Stimulated activated CD8-positive, alpha-beta memory T cell treated with anti-CD3 and anti-CD28 coated beads, Interleukin-15, amount 100 ng/mL, for 48 hours (primary cell): Measurements from ENCODE around the gene RAB6B.
A peak's percentile ranks its signal among the peaks of the same experiment; 100 is the strongest.

Experiments
- DNase-seq, 2 donors: peaks; one replicate each; pipeline ENCODE4 v3.0.0-alpha.2; 2020; ENCODE audit warnings: low read depth in 2 of 2

Gene RAB6B

DNA sequence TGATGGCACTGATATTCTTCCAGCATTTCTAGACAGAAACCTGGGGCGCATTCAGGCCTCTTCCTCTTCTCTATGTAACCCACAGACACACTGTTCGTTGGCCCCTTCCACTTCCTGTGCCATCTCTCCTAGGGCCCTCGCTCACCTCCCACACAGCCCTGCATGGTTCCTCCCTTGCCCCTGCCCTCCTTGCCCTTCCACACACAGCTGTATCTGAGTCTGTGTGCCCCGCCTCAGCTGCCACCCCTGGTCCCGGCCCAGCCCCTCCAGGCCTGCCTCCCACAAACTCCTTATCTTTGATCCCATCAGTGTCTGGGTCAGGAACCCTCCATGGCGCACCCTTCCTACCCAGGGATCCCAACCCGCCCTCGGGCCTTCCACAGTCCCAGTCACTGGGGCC, 37.9 kb downstream of the RAB6B start:
- DNase-seq, result no peak

DNA sequence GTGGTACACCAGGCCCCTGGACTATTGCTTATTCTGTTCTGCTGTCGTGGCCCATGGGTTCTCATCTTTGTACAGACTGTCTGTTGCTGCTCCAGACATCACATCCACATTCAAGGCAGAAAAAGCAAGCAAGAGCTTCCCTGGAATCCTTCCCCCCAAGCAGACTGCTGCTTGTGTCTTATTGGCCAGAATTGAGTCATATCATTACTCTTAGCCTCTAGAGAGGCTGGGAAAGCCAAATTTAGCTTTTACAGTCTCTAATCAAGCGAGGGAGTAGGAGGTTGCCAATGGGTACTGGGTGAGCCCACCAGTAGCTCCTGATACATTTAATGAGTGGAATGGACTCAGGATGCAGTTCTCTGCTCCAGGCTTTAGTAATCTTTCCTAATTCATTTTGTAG, 39.4 kb downstream of the RAB6B start:
- DNase-seq, result no peak

DNA sequence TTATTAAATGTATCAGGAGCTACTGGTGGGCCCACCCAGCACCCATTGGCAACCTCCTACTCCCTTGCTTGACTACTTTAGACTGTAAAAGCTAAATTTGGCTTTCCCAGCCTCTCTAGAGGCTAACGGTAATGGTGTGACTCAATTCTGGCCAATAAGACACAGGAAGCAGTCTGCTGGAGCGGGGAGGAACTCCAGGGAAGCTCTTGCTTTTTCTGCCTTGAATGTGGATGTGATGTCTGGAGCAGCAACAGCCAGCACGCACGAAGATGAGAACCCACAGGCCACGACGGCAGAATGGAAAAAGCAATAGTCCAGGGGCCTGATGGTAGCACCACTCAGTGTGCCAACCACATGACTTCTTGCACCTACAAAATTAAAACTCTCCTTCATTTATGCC, 39.9 kb downstream of the RAB6B start:
- DNase-seq, result no peak

GRCh38 chr3:133855002-133855370, 40.7 kb downstream of the RAB6B start:
- DNase-seq, result no peak

DNA sequence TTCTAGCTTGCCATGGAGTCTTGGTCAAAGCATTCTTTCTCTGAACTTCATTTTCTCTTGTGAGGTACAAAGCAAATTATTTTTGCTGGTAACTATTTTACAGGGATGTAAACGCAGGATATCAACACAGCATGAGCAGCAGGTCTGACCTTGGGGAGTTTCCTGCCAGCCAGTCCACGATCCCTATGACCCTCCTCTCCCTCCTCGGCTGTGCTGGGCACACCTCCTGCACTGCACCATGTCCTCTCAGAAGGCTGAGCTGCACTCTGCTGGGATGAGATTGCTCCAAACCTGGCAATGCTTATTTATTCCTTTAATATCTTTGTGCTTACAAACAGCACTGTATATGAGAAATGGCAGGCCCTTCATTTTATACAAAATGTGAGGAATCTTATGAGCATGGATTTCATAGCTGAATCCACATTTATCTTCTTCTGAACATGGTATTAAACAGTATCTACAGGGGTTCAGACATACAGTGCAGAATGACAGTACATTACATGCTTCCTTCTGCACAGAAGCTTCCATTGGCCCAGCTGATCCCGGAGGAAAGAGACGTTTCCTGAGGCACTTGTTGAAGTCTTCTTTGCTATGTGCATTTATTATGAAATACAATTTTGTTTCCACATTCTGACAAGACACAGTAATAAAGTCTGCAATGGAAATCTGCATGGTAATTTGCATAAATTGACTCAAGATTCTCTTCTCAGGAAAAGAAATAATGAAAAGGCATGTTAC, 41.2 kb downstream of the RAB6B start:
- no peak for DNase-seq

GRCh38 chr3:133853925-133854227, 41.8 kb downstream of the RAB6B start:
- no peak for DNase-seq

DNA sequence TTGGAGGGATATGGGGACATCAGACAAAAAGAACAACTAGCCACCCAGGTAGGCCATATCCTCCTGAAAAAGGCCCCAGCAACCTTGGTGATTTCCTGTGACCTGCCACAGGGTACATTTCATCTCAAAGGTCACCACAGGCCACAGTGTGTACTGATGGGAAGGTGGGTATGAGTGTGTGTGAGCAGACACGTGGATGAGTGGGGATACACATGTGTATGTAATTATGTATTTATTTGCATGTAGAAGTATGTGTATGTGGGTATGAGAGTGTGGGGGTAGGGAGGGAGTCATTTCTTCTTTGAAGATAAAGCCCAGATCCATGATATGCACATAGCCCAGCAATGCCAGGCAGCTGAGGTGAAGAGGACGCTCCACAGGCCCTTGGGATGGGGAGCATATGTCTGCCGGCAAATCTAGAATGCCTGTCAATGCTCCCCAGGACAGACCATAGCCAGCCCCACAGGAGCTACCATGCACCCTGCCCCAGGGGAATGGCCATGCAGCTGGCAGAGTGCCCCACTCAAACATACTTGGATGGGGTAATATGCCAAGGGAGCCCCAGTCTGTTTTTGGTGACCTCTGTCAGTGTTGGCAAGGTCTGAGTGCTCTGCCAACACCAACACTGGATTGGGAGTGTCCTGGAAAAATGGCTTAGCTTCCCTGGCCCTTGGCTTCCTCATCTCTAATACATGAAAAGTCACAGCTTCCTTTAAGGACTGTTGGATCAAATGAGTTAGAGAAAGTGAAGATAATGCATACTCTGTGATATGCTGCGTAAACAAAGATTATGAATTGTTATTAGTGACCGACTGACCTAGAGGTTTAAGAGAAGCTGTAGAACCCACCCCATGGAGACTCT, 42.4 kb downstream of the RAB6B start:
- no peak for DNase-seq

GRCh38 chr3:133851931-133852330, 43.8 kb downstream of the RAB6B start:
- no peak for DNase-seq

- DNase-seq, result peak in 1 of 2 donors; percentile 20
These were observed 44.3 kb downstream of the RAB6B start for GRCh38 chr3:133851266-133851906.

- DNase-seq, result no peak
These were observed 45.6 kb downstream of the RAB6B start for GRCh38 chr3:133850034-133850433.

DNA sequence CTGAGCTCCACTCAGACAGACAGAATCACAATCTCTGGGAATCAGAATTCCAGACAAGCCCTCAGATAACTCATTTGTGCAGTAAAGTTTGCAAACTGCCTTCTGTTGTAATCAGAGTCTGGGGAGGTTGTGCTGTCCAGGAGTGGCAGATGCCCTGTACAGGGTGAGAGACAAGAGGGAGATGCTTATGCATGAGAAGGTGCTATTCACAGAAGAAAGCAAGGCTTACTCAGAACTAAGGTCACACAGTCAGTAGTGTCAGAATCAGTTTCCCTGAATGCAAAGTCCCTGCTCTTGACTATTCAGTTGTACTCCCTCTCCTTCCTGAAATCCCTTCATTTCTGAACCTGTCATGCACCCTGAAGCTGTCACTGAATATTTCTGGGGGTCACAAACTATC, 46.3 kb downstream of the RAB6B start:
- DNase-seq, result no peak

GRCh38 chr3:133845127-133845526, 50.6 kb downstream of the RAB6B start:
- DNase-seq, result no peak

- no peak for DNase-seq
These were observed 52.0 kb downstream of the RAB6B start for GRCh38 chr3:133843634-133844033.

DNA sequence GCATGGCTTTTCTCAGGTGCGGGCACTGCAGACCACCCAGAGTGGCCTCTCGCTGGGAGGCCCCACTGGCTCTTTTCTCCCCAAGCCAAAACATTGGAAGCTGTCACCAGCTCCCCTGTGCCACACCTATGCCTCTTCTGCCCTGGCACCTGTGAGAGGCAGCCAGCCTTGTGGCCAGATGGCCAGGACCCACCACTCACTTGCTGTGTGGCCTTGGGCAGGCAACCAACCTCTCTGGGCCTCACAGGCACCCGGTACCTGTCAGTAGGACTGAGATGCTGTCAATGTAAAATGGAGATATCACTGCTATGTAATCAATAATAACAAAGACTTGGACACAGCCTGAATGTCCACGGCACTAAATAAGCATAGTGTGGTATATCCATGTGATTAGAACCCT, 53.5 kb downstream of the RAB6B start:
- no peak for DNase-seq

DNA sequence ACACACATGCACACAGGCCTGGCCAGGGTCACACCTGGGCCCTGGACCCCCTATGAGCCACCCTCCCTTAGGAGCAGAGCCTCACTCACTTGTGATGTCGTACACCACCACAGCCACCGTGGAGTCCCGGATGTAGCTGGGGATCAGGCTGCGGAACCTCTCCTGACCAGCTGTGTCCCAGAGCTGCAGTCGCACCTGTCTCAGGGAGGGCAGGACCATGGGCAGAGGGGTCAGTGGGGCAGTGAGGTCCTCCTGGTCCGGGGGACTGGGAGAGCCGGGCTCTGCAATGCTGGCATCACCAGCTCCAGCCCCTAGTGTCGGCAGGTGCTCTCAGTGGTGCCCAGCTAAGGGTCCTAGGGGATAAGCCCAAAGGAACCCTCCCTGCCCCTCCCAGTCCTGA, 54.5 kb downstream of the RAB6B start:
- no peak for DNase-seq

DNA sequence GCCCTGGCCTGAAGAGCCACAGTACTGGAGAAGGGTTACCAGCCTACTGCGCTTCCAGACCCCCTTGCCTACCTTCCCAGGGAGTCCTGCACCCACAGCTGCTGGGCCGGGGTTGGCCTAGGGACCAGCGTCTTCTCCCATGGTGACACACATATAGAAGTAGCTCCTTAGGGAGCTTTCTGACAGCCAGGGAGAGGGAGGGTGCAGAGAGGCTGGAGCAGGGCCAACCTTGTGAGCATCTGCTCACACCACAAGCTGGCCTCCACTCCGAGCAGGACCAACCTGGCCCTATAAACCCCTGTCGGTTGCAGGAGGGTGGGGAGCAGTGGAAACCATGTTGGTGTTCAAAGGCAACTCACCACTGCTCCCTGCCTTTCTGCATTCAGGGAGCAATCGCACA, 54.9 kb downstream of the RAB6B start:
- DNase-seq, result no peak

DNA sequence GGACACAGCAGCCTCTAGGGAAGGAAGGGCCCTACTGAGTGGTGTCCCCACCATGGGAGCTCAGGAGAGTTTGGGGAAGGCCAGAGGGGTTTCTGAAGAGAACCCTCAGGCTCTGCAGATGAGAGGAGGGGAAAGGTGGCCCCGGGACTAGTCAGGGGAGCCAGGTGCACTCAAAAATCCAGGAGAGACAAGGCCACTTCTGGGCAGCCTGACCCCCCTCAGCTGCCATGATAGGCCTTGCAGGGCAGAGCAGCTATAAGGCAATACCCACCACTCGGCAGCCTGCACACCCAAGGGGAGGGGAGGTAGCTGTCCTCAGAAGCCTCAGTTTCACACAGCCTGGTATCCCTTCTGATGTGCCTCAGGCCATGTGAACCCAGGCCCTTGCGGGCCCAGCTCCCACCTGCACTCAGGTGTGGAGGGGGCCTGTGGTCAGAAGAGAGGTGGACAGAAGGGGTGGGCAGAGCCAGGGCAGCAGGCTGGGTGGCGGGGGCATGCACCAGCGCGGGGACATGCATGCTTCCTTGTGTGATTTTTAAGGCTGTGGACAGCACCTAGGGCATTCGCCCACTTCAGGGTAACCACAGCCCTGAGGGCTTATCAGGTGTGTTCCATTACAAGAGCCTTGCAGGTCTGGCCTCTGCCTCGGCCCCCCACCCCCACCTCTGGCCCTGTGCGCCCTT, 55.5 kb downstream of the RAB6B start:
- DNase-seq, result no peak

GRCh38 chr3:133838916-133839800, 56.5 kb downstream of the RAB6B start:
- DNase-seq, result no peak

DNA sequence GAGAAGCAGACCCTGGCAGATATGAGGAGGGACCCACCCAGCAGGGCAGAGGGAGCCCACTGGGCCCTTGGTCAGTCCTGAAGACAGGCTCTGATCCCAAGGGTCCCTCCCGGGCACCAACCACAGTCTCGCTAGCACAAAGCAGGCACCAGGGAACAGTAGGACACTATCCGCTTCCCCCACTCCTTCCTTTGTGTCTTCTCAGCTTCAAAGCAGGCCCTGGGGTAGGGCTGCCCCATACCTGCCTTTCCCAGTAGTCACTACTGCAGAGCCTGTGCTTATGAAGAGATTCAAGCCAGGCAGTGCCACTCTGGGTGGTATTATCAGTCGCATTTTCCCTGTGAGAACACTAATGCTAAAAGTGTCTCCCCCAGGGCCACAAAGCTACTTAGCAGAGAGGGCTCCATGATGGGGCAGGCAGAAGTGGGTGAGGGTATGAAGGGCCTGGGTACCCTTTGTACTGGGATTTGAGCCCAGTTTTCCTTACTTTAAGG, 57.3 kb downstream of the RAB6B start:
- DNase-seq, result no peak

- DNase-seq, result no peak
These were observed 58.0 kb downstream of the RAB6B start for GRCh38 chr3:133837487-133838295.
